Coronary artery (tissue), 2 donors: ENCODE measurements around the gene MRPL9.

Source experiments
- DNase-seq: peaks from one replicate; pipeline ENCODE4 v3.0.0-alpha.2; 2017; ENCODE audit warnings: low spot score
- H3K27ac ChIP-seq, 2 donors: fragments of 200-600 bp; sonication (generic); one replicate each; pipeline ENCODE4 v1.5.1; 2016 to 2019
- H3K4me3 ChIP-seq: fragments of 200-600 bp; sonication (generic); 2 replicates; pipeline ENCODE4 v1.5.1; 2016; ENCODE audit warnings: mild to moderate bottlenecking, moderate library complexity
- TF ChIP-seq, protein P1 (sequence below): fragments of 200-600 bp; sonication (generic); IDR thresholded peaks from one replicate; pipeline ENCODE4 v1.5.1; 2019; ENCODE audit warnings: antibody characterized with exemption

The MRPL9 gene

DNA sequence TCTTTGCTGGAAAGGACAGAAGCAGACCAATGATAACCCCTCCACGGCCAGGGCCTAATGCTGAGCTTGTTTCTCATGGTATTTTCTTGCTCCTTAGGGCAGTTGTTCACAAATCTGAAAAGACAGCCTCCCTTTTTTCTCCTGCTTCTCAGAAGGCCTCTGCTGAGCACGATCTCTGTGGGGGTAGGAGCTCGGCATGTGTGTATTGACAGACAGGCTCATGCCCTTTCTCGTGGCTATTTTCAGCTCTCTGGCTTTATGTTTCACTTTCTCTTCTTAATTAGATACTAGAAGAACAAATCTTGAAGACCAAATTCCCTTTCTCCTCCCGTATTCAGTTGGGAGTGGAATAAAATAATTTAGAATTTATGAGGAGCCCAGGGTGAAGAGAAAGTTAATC is 42.7 kb downstream of the MRPL9 start:
- Histone ChIP-seq H3K27ac (peak overlapping the region; percentile 58 to 81), H3K4me3 (peak overlapping the region; percentile 72)
- no peak for DNase-seq
- TF ChIP-seq, protein P1, sequence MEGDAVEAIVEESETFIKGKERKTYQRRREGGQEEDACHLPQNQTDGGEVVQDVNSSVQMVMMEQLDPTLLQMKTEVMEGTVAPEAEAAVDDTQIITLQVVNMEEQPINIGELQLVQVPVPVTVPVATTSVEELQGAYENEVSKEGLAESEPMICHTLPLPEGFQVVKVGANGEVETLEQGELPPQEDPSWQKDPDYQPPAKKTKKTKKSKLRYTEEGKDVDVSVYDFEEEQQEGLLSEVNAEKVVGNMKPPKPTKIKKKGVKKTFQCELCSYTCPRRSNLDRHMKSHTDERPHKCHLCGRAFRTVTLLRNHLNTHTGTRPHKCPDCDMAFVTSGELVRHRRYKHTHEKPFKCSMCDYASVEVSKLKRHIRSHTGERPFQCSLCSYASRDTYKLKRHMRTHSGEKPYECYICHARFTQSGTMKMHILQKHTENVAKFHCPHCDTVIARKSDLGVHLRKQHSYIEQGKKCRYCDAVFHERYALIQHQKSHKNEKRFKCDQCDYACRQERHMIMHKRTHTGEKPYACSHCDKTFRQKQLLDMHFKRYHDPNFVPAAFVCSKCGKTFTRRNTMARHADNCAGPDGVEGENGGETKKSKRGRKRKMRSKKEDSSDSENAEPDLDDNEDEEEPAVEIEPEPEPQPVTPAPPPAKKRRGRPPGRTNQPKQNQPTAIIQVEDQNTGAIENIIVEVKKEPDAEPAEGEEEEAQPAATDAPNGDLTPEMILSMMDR = no peak

DNA sequence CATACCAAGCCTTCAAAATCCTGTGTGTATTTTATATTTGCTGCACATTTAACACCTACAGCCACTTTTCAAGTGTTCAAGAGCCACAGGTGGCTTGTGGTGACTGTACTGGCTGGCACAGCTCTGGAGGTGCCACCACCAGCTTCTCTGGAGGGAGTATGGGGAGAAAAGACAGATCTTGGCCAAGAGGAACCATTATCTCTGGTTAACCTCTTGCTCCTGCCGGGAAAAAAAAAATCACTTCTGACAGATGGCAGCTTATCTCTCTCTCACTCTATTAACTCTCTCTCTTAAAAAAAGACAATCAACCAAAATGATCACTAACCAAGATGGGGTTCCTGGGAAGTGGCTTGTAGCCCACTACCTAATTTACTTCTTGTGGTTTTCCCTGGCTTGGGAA is 43.2 kb downstream of the MRPL9 start:
- TF ChIP-seq, protein P1 = no peak
- DNase-seq = no peak
- Histone ChIP-seq H3K4me3 (peak overlapping the region; percentile 72), H3K27ac (peak overlapping the region in 1 of 2 donors; percentile 81)

DNA sequence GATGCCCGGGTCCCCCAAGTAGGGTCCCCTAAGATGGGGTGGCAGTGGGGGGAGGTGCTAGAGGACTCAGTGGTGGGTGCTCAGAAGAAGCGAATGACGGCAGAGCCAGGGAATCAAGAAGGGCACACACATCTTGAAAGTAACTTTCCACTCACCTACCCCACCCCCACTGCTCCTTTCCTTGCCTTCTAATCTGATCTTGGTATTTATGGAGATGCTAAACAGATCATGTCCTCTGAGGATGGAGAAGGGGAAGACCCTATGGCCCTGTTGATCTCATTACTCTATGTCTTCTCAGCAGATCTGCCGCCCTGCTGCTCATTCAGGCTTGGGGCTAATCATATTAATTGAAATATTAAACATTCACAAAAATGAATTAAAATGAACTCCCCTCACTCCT is 44.6 kb downstream of the MRPL9 start:
- no peak for DNase-seq
- Histone ChIP-seq H3K27ac (peak overlapping the region in 1 of 2 donors; percentile 69), H3K4me3 (no peak overlapping the region)
- TF ChIP-seq, protein P1 = no peak

DNA sequence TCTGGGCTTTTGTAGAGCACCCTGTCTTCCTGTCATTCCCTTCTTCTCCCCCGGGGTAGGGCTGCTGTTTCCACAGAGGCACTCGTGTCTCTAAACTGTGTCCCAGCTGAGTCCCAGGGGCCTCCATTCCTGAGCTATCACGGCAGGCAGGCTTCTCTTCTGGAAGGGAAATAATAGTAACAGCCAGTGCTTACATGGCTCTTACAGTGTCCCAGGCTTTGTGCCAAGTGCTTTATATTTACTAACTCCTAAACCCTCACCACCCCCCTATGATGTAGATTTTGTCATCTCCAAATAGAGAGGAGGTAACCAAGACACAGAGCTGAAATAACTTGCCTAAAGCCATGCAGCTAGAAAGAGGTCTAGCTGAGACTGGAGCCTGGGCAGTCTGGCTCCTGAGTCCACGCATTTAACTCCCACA is 45.3 kb downstream of the MRPL9 start:
- Histone ChIP-seq H3K27ac (peak overlapping the region in 1 of 2 donors; percentile 69), H3K4me3 (no peak overlapping the region)
- TF ChIP-seq, protein P1 = no peak
- no peak for DNase-seq

DNA sequence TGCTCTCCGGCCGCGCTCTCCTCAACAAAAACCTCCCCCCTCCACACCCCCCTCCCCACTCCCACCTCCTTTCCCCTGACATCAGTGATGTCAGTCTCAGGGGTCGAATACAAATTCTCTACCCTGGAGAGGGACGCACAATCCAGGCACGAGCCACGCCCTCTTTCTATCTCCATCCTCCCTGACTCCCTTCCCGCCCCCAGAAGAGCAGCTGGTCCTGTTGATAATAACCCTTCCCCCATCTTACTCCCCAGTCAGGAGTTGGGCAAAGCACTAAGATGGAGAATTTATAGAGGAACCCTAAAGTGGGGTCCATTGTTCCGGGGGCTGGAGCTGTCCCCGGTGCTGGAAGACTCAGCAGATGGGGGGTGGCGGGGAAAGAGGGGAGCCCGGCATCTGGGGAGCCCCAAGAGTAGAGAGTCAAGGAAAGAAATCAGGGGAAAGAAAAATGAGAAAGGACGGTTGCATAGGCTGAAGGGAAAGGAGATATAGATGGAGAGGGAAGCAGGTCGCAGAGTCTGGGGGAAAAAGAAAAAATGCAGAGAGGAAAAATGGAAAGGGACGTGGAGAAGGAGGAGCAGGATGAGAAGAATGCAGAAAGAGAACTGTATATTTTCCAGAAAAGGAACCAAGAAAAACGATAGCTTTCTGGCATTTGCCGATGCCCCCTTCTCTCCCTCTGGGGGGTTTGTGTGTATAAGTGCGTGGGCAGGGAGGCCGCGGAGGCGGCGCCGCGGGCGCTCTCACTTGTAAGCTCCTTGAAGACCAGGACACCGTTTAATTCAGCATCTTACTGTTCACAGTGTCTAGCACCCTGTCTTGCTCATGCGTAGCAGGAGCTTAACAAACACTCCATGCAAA is 46.3 kb downstream of the MRPL9 start, which contains the start of gene CELF3:
TSS of gene CELF3 (minus strand) at position 33 of the 861 bp plus-strand sequence. CDS start 783 bp downstream, outside the sequence.
- peak within 1 kb of the TSS in 1 of 2 donors; percentile 69 for H3K27ac ChIP-seq

DNA sequence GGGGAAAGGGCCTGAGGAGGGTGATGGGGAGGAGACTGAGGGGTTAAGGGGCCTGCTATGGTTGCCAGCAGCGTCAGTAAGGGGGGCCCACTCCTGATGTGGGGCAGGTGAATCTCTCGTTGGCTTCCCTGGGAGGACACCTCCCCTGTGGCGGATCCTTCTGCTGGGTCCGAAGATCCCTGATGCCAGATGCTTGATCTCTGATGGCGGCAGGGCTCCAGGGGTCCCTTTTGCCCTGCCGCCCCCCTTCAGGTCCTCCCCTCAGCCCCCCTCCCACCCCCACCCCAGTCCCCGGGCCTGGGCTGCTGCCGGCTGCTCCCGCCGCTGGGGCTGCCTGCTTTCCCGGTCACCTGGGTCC is 46.9 kb downstream of the MRPL9 start:
- TF ChIP-seq, protein P1 = no peak
- Histone ChIP-seq H3K4me3 (peak overlapping the region; percentile 45), H3K27ac (no peak overlapping the region)
- DNase-seq = no peak

More for the DNA sequence above, 46.3 kb downstream of the MRPL9 start, which contains the start of gene CELF3:
- peak within 1 kb of the TSS; percentile 45 for H3K4me3 ChIP-seq
- no peak for DNase-seq
- TF ChIP-seq, protein P1 = no peak
